Stimulated activated CD8-positive, alpha-beta memory T cell treated with anti-CD3 and anti-CD28 coated beads, Interleukin-7, amount 100 ng/mL, for 48 hours (primary cell): ENCODE results near the gene MC1R.
"Not testable (repeated sequence)": the region's sequence is repeated elsewhere in the genome, so short reads cannot be mapped to it uniquely, and the experiment has no call there.

ENCODE experiments used
- DNase-seq, 2 donors: peaks; one replicate each; pipeline ENCODE4 v3.0.0-alpha.2; 2020; ENCODE audit warnings: low read depth in 1 of 2; ENCODE audit errors: extremely low read depth in 1 of 2

The MC1R gene

GRCh38 chr16:89913408-89914387 lies 5.0 kb upstream of the MC1R start:
- DNase-seq, result no peak

GRCh38 chr16:89914642-89915285 lies 3.9 kb upstream of the MC1R start:
- DNase-seq, result not testable (repeated sequence)

GRCh38 chr16:89915303-89916232 lies 3.1 kb upstream of the MC1R start:
- no peak for DNase-seq

- DNase-seq, result peak; percentile 71 to 75
These were observed 749 bp upstream of the MC1R start for GRCh38 chr16:89917773-89918452.

- DNase-seq, result no peak
These were observed 1.1 kb downstream of the MC1R start for GRCh38 chr16:89919535-89920406.

- DNase-seq, result no peak
These were observed 2.1 kb downstream of the MC1R start for GRCh38 chr16:89920723-89921122.

GRCh38 chr16:89921131-89921701 lies 2.6 kb downstream of the MC1R start:
- DNase-seq, result no peak

- no peak for DNase-seq
These were observed 3.2 kb downstream of the MC1R start for GRCh38 chr16:89921702-89922476.

- no peak for DNase-seq
These were observed 3.8 kb downstream of the MC1R start for GRCh38 chr16:89922477-89922883.

GRCh38 chr16:89922884-89923639 lies 4.4 kb downstream of the MC1R start, which contains the start of gene TUBB3:
Gene TUBB3 (plus strand): TSS chr16:89923342. CDS start chr16:89923402, 60 bp downstream.
- DNase-seq, result no peak

- DNase-seq, result no peak
These were observed 5.1 kb downstream of the MC1R start for GRCh38 chr16:89923640-89924296.

GRCh38 chr16:89924297-89924924 lies 5.7 kb downstream of the MC1R start:
- DNase-seq, result no peak

GRCh38 chr16:89924925-89925307 lies 6.3 kb downstream of the MC1R start:
- no peak for DNase-seq

GRCh38 chr16:89925596-89926079 lies 7.0 kb downstream of the MC1R start:
- DNase-seq, result no peak

GRCh38 chr16:89931305-89931896 lies 12.7 kb downstream of the MC1R start:
- DNase-seq, result no peak

GRCh38 chr16:89931964-89932363 lies 13.3 kb downstream of the MC1R start:
- DNase-seq, result no peak
